ENCODE results near the gene NR2F2.

NR2F2 gene

DNA sequence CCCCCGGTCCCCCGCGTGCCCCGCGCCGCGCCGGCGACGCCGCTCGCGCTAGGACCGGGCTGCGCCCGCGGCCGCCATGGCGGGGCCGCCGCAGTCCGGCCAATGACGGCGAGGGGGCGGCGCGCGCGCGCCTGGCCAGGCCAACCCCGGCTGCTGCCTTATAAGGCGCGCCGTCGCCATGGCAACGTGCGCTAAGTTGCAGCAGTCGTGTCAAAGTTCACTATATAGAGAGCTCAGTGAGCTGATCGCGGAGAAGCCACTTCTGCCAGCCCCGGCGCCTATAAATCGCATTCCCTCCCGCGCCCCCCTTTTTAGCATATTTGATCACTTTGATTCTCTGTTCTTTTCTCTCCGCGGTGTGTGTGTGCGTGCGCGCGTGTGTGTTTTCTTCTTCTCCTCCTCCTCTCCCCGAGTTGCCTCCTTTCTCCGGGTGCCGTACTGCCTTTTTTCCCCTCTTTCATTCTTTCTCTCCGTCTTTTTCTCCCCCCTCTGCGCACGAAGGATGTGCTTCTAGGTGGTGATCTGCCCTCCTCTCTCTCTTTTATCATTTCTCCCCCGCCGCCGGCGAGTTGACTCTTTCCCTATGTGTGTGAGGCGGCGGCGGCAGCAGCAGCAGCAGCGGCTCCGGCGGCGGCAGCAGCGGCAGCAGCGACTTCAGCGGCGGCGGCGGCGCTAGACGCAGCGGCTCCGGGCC lies at the start of gene NR2F2:
NR2F2 (plus strand) TSS at position 251 of the 694 bp plus-strand sequence. CDS start 1,406 bp downstream, outside the sequence.
- peak; percentile 17 for DNase-seq

DNA sequence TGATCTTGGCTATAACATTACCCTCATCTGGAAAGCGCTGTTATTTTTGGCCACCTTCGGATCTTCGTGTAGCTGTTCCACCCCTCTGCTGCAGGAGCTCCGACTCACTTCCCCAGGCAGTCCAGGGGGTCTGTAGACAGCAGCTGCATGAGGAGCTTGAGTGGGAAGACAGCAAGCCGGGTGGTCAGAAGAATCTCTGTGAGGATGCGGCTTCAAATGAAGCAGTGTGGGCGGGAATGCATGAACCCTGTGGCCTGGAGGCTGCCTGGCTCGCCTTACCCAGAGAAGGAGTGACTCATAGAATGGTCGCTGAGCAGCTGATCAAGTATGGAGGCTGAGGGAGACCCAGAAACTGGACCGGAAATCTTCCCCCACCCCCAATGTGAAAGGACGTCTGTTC lies 45.2 kb upstream of the NR2F2 start:
- no peak for DNase-seq

DNA sequence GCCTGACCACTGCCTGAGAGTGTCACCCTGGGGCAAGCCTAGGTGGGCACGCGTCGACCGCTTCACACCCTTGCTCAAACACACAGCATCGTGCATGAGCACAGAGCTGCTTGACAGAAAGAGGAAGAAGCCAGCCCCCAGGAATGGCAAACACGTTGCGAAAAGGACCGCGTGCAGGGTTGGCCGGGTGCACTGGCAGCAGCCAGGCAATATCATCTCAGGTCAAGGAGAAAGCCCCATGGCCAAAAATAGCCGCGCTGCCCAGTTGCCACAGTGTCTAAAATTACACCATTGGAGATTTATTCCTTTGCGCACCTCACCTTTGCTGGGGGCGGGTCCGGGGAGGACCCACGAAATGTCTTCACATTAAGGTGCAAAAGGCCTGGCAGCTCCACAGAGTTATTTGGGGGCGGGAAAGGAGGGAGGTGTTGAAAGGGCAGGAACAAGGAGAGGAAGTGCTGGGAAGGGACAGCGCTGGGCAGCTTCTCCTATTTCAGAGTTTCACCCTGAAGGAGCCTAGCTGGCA lies 44.7 kb upstream of the NR2F2 start:
- DNase-seq: no peak

GRCh38 chr15:96290679-96291078 lies 39.8 kb upstream of the NR2F2 start:
- no peak for DNase-seq

DNA sequence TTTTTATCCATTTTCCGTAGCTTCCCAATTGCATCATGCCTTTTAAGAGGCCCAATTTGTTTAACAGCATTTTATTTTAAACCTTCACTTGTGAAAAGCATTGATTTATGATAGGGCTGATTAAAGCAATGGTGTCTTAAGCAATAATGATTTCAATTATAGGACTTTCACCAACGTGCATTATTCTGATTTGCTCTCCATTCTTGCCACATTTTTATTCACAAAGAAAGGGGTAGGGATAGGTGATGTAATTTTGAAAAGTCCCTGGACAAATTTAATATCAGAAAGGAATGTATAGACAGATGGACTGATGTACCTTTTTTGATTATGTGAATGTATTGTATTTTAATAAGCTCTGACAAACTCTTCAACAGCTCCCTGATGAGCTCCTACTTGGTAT lies 37.9 kb upstream of the NR2F2 start:
- DNase-seq: no peak

- DNase-seq: no peak
Observed at GRCh38 chr15:96293441-96293840, 37.1 kb upstream of the NR2F2 start.

- DNase-seq: no peak
Observed at GRCh38 chr15:96294766-96295165, 35.7 kb upstream of the NR2F2 start.

- DNase-seq: no peak
Observed at GRCh38 chr15:96296264-96296663, 34.2 kb upstream of the NR2F2 start.

DNA sequence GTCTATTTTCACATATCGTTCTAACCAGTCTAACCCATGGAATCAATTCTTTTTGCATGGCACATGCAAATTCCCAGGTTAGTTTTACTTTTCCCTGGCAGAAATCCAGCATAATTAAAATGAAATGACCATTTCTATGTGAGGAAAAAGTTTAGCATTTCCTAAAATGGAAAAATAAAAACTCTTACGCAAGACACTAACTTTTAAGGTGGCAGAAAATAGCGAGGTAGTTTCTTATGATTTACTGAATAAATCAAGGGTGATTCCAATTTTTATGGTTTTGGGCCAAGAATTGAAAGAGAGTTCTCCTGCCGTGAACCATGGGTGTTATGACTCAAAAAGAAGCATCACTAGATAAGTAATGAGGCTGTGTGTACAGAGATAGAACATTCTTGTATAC lies 32.7 kb upstream of the NR2F2 start:
- no peak for DNase-seq

- DNase-seq: no peak
Observed at GRCh38 chr15:96298217-96298616, 32.3 kb upstream of the NR2F2 start.

- DNase-seq: no peak
Observed at GRCh38 chr15:96300836-96301235, 29.7 kb upstream of the NR2F2 start.

DNA sequence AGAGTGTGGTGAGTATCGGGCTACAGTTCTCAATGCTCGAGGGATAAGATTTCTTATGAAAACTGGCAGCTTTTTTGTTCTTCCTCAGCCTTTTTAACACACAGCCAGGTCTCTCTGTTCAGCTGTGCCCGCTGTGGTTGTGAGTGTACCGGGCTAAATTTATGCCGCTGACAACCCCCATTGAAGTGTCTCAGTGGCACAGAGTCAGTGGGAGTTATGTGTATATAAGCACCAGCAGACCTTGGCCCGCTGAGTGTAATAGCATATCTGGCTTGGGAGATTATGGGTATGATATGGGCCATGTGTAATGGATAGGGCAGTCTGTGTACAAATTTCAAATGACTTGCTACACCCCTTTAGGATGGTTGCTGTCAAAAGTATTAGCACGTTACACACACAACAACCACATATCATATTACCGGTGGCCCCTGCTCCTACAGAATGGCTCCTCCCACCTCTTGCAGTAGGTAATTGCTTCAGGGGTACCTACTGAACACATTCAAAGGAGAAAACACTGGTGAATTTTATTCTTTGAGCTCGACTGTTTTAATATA lies 26.9 kb upstream of the NR2F2 start:
- no peak for DNase-seq

DNA sequence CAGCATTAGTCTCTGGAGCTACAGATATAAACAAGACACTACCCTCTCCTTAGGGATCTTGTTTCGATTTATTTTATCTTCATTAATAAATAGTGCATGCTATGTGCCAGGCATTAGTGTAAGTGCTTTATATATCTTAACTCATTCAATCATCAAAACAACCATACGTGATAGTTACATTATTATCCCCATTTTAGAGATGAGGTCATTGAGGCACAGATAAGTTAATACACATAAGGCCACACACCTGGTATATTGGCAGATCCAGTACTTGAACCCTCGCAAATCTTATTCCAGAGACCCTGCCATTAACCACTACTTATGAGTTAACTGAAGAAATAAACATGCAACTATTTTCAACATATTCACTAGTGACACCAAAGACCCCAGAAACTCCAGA lies 25.7 kb upstream of the NR2F2 start:
- DNase-seq: no peak

- DNase-seq: no peak
Observed at GRCh38 chr15:96306321-96306720, 24.2 kb upstream of the NR2F2 start.

GRCh38 chr15:96307856-96308394 lies 22.6 kb upstream of the NR2F2 start:
- DNase-seq: no peak

DNA sequence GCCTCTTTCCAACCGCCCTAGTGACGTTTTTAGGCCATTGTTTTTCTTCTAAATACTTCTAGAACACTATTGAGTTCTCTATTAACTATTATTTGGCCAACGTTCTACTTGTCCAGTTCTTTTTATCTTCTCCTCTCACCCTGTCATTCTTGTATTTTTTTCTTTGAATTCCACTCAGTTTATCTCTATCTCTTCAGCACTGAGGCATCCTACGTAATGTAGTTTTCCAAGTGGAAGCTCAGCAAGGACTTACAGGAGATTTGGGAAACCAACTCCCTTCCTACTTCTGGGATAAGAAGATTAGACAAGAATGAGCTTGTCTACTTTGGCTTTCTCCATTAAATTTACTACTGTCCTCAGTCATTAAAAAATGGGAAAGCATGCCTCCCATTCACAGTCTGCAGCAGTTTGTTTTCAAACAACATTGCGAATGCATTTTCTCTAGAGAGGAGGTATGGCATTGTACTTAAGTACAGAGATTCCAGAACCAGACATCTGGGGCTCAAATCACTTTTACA lies 21.3 kb upstream of the NR2F2 start:
- DNase-seq: no peak

- no peak for DNase-seq
Observed at GRCh38 chr15:96311256-96311955, 19.1 kb upstream of the NR2F2 start.

- no peak for DNase-seq
Observed at GRCh38 chr15:96311956-96312294, 18.6 kb upstream of the NR2F2 start.

DNA sequence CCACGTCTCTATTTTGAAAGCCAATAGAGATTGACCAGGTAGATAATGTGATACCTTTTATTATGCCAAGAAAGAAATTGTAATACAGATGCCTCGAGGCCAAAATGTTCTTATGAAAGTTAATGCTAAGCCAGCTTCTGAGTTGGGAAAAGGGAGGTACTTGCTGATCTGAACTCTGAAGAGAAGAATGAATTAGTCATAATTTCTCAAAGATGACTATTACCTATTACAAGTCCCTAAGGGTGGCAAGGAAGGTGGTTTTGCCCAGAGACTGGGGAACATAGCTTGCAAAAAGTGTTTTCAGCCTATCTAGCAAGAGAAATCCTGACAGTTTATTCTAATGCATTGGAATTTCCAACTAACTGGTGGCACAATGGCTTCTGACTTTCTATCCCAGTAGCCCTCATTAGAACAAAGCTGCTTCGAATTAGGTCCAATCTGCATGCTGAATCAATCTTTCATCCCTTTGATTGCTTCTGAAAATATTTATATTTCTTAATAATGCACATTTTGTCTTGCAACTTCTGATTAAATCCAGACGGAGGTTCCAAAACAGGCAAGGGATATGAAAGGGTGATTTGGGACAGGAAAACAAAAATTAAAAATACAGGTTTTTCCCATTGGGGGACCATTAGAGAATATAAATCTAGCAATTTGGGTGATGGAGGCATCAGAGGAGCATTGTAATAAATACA lies 17.7 kb upstream of the NR2F2 start:
- DNase-seq: no peak

- no peak for DNase-seq
Observed at GRCh38 chr15:96314518-96314917, 16.0 kb upstream of the NR2F2 start.

GRCh38 chr15:96314963-96315362 lies 15.5 kb upstream of the NR2F2 start:
- no peak for DNase-seq

- no peak for DNase-seq
Observed at GRCh38 chr15:96316953-96317629, 13.4 kb upstream of the NR2F2 start.

GRCh38 chr15:96320107-96320506 lies 10.4 kb upstream of the NR2F2 start:
- no peak for DNase-seq
